H1 (cell line): Measurements from ENCODE around the gene EPHB6. TPM values are rescaled to one million over a fixed set of nuclear protein-coding genes. Genes with fewer than 3 reads are reported as not detected.

Source experiments
- KDM1A ChIP-seq: fragments of 200-600, 300-600 bp; sonication (generic); IDR thresholded peaks from 2 replicates; pipeline ENCODE4 v1.7.1; 2016; ENCODE audit warnings: mild to moderate bottlenecking, low read length, borderline replicate concordance
- POLR2A ChIP-seq, 2 experiments: IDR thresholded peaks; 1 replicate in 1 of 2; 2 replicates in 1 of 2; pipeline ENCODE4 v1.6.1; 2011; ENCODE audit warnings: low read depth in 2 of 2, low read length in 2 of 2, mild to moderate bottlenecking in 2 of 2; ENCODE audit errors: control extremely low read depth in 1 of 2
- RNF2 ChIP-seq: fragments of 200-900, 300-1000 bp; sonication (generic); IDR thresholded peaks from 2 replicates; pipeline ENCODE4 v1.7.1; 2016; ENCODE audit warnings: borderline replicate concordance, low read depth, mild to moderate bottlenecking, antibody characterized with exemption, low read length; ENCODE audit not compliant: poor library complexity, severe bottlenecking; ENCODE audit errors: missing control alignments
- polyA plus RNA-seq, 7 experiments: library from polyadenylated mRNA; depleted of rRNA in 3 of 7; stranded (reverse) in 5 of 7; unstranded in 2 of 7; fragments of >200 nt in 5 of 7; fragments of 200-250 nt in 2 of 7; gene quantifications; 1 replicate in 5 of 7; 2 replicates in 1 of 7; 4 replicates in 1 of 7; pipeline versions ENCODE4 v1.2.1 to v1.2.3, GENCODE V29; 2011 to 2013; ENCODE audit warnings: missing spikeins in 2 of 7, mixed read lengths in 2 of 7
- total RNA-seq: library from RNA; stranded (reverse); fragmentation: NEBNext Ultra II Directional; extraction: Animal tissue kit (Norgen Biotek cat#: 25700); gene quantifications from 2 replicates; pipeline ENCODE4 v1.2.1, GENCODE V29; 2021

EPHB6 gene
- total and polyA plus RNA-seq, 2 of the 8 experiments (the other 6 are each of a cell fraction or from before 2014, with no cell fraction given), result 19.7 TPM

DNA sequence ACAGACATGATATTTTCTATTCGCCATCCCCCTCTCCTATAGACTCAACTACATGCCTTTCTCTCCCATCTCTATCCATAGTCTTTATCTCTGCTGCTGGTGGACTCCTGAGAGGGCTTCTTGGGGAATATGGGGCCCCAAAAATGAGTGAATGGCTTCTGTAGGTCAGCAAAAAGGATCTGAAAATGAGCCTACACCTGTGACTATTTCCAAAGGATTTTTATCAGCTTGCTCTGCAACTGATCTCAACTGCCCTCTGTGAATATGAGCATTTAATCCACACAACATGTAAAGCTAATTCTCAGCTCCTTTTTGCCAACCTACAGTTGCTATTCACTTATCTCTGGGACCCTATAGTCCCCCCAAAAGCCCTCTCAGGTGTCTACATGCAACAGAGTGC, 47.9 kb upstream of the EPHB6 start (continued):
- TF ChIP-seq RNF2, result no peak
- no peak for TF ChIP-seq POLR2A (IDR thresholded peaks at IDR 0.05; ENCODE audit: control extremely low read depth in 1 of 2, low read depth in 2 of 2, low read length in 2 of 2)
- no peak for TF ChIP-seq KDM1A
- TF ChIP-seq, all 59 proteins: peak for 0
